HuH-7.5 (cell line): ENCODE results near the gene PRTG.
"Not testable (repeated sequence)": the region's sequence is repeated elsewhere in the genome, so short reads cannot be mapped to it uniquely, and the experiment has no call there.

Experiments
- DNase-seq: peaks from one replicate; pipeline ENCODE4 v3.0.0; 2011; ENCODE audit warnings: low spot score

The PRTG gene

DNA sequence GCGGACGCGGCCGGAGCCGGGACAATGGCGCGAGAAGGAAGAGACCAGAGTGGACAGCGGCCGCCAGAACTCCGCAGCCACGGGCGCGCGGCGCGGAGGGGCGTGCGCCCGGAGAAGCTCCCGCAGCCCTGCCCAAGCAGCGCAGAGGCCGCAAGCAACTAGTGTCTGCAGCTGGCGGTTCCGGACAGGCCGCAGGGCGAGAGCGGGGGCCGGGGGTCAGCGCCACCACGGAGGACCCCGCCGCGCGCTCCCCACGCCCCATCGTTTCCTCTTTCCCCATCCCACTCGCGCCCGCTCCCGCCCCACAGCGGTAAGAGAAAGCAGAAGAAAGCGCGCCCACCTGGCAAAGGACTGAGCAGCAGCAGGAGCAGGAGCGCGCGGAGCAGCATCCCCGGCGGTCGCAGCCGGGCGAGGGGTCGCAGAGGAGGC, 440 bp downstream of the PRTG start:
- peak; percentile 39 for DNase-seq

DNA sequence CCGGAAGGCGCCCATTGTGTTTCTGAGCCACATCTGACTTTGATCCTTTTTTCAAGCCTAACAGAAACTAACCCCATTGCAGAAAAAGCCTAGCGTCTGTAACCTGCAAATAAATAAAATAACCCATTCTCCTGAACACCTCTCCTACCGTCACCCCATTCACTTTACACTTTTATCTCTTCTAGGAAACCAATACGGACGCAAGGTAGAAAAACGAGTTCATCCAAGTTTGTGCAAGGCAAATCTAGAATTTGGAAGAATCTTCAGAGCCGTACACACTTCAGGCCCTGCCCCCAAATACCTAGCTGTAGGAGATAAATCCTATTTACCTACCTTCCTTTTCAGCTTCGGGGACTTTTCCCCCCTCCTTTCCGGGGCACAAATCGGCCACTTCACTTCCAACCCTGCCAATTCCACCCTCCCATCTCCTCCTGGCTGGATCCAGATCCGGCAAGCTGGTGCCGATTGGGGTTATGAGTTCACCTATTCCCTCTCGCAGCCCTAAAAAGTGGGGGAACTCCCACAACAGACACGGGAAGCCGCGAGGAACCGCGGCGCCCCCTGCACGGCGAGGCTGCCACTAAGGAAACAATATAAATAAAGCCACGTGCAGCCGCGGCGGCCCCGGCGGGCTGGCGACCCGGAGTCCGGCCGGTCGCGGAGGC, 987 bp downstream of the PRTG start:
- peak; percentile 33 for DNase-seq

DNA sequence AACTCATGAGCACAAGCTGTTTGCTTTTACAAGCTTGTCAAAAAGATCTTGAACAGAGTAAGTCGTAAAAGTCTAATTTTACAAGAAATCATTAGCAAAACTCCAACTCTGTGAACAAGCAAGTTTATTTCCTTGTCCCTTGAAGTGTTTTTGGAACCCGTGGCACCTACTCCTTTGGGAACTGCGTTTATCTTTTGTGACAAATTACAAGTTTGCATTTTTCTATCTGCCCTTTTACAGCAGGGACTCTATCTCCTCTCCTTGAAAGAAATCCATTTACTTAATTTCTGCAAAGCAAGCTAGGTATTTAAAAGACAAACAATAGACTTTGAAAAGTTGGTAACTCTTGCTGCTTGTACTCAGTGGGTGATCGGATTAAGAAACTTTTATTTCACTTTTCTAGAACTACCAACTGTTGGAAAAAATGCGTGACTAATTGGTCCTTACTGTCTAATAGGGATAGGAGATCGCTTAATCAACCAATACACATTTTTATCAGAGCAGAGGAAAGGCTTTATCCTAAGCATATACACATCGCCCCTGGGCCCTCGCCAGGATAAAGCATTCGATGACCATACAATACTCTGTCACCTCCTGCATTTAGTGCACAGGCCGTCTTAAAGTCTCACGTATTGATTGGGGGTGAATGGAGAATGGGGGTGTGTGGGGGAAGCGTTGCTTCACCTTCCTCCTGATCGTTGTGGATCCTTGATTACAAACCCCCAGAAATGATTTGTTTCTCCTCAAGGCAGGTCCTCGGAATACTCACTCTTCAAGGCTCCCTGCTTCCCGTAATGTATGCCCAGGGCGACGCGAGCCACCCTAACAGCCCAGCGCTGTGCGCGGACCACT, 1.7 kb downstream of the PRTG start:
- DNase-seq, result no peak

DNA sequence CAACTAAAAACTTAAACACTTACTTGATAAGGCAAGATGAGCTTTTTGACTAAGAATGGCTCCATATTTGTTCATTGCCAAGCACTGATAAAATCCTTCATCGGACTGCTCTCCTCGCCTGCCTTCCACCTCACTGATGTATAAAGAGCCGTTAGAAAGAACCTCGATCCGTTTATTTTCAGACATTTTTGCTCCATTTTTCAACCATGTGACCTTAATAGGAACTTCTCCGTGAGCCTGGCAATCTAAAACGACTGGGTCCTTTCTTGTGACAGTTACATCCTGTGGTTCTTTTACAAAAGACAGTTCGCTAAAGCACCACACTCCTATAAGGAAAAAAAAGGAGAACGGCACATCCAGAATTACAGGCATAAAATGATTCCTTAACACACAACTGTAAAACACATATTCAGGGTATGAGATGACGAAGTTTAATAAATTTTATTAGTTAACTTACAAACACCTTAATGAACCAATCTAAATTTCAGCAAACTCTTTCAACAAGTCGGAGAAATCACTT, 2.5 kb downstream of the PRTG start:
- no peak for DNase-seq

DNA sequence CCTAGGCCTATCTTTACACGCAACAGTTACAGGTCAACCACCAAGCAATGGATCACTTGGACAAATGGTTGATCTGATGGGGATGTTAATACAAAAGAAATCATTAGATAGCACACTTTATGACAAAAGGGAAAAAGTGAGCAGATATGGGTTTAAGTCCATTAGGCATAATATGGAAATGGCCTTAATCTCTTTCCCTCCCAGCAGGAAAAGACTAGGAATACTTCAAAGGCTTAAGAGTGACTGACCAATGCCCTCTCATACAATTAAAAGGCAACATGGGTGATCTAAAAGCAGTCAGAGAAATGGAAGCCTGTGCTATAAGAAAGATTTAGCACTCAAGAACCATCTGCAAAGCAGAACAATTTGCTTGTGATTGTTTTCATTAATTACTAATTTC, 3.3 kb downstream of the PRTG start:
- DNase-seq, result no peak

DNA sequence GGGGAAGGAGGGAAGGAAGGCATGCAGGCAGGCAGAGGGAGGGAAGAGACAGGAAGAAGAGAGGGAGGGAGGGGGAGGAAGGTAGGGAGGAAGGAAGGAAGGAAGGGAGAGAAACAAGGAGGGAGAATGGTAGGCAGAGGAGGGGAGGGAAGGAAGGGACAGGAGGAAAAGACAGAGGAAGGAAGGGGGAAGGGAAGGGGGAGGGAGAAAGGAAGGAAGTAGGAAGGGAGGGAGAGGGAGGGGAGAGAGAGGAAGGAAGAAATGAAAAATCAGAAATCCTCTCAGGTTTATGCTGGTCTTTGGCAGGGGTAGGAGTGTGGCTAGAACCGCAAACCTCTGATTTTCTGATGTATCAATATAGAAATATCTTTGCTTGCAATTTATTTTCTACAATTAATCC, 4.2 kb downstream of the PRTG start:
- DNase-seq, result no peak

DNA sequence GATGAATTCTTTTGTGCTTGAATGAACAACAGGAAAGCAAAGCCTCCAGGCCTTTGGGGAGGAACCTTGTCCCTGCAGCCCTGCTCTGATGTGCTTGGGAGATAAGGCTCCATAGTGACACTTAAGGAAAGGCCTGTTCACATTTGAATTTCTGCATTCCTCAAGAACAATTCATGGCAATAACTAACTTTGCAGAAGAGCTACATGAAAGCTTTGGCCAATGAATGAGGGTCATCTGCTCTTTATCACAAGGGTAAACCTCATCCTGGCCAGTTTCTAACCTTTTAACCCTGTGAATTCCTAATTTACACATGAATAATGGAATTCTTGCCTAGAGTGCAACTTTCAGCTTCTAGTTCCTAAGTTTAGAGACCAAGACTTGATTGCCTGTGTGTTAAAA, 5.6 kb downstream of the PRTG start:
- DNase-seq, result no peak

DNA sequence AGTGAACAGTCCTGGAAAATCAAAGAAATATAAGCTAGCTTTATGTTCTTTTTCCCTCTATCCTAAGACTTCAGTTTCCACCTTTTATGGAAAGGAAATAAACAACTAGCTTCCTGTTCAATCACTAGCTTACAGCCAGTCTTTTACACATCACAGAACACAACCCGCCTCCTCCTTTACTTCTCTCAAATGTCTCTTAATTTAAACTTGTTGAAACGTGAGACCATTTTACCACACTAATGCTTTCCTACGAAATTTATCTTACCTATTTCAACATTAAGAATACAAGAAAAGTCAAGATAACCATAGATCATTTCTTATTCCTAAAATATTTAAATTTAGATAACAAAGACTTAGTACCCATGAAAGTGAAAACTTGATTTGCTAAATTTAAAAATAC, 6.2 kb downstream of the PRTG start:
- no peak for DNase-seq

DNA sequence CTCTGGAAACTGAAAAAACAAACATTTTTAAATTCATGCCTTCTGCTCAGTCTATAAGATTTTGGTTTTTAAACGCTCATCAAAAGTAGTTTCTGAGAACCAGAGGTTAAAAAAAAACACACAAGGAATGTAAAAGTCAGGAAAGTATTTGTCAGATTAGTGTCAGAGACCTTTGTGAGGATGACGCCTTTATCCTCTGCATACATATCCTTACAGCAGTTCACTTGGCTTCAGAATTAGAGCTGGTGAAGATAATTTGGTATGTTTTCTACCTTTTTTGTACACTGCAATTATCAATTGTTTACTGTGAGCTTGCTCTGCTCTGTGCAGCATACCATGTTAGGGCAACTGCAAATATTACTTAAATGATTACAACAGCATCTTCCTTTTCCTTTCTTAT, 8.3 kb downstream of the PRTG start:
- no peak for DNase-seq

DNA sequence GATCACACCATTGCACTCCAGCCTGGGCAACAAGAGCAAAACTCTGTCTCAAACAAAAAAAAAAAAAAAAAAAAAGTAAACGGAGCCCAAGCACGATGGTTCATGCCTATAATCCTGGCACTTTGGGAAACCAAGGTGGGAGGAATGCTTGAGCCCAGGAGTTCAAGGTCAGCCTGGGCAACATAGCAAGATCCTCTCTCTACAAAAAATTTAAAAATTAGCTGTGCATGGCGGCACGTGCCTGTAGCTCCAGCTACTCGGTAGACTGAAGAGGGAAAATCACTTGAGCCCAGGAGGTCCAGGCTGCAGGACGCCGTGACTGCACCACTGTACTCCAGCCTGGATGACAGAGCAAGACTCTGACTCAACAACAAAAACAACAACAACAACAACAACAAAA, 9.5 kb downstream of the PRTG start:
- not testable (repeated sequence) for DNase-seq

DNA sequence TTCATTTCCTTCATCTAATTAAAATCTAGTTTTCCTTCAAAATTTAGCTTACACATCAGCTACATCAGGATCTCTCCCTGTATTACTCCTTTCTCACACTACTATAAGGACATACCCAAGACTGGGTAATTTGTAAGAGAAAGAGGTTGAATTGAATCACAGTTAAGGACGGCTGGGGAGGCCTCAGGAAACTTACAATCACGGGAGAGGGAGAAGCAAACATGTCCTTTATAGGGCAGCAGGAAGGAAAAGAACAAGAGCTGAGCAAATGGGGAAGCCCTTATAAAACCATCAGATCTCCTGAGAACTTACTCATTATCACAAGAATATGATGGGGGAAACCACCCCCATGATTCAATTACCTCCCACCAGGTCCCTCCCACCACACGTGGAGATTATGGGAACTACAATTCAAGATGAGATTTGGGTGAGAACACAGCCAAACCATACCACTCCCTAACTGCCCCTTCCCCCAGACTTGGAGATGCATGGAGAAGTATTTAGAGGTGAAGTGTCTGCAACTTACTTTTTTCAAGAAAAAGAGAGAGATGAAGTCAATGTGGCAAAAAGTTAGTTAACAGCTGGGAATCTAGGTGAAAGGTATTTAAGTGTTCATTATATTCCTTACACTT, 21.3 kb downstream of the PRTG start:
- no peak for DNase-seq

DNA sequence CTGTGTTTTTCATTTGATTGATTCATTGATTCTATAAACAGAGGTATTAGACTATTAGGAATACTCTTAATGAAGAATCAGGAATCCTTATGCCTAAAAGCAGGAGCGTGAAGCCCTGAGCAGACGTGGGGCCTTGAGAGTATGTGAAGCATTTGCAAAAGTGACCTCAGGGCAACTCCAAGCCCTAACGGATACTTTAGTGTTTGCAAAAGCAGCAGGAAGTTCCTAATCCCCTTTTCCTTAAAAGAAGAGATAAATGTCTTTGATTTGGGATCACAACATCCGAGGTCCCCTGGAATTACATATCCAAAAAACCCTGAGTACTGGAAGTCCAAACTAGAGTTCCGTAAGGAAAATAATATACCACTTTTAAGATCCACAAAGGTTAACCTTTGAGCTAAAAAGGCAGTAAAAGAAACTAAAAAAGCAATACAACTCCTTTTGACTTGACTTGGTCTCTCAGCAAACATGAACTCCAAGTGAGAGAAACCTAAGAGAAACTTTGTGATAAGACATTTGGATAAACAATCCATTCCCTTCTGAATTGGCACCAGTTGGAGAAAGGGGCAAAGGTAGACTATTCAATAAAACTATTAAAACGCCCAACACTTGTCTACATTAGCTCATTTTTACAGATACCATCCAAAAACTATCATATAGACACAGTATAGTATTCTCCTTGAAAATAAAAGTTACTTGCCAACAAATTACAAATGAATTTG, 27.4 kb downstream of the PRTG start:
- DNase-seq, result no peak

DNA sequence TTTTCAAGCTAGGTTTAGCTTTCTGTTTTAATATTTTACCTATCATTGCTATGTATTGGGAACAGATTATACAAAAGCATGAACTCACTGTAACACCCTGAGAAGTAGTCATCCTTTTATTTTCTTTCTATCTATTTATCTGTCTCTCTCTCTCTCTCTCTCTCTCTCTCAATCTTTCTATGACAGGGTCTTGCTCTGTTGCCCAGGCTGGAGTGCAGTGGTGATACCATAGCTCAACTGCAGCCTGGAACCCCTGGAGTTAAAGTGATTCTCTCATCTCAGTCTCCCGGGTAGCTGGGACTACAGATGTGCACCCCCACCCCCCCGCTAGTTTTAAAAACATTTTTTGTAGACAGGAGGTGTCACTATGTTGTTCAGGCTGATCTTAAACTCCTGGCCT, 28.9 kb downstream of the PRTG start:
- no peak for DNase-seq

DNA sequence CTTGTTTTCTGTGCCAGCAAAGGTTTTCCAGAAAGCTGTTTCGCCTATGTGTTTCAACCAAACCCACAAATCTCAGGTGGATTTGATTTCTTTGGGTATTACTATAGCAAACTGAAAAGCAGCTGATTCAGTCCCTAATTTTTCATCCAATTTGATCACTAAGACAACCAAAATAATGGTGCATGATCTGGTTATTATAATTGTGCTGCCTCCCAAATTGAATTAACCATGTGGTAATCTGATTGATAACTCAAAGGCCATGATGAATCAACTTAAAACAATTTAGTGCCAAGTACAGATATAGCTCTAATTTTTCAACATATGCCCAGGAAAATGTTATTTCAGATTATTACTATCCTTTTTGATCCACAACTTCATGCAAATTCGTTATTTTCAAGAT, 30.6 kb downstream of the PRTG start:
- DNase-seq, result no peak

DNA sequence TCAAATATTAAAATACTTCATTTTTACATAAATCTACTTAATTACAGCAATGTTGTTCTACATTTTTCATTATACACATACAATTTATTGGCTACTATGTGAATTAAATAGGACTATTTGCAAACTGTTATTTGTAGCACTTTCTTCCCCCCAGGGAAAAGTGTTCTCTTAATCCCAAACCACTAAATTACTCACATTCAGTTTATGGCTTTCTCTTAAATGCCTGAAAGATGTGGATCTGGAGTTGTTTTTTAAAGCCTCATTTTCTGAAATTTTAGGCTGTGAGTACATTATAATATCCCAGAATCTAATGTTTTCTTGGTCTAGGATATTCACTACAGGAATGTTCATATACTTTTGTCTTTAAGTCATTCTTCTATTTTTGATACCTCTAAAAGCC, 32.7 kb downstream of the PRTG start:
- DNase-seq, result no peak

DNA sequence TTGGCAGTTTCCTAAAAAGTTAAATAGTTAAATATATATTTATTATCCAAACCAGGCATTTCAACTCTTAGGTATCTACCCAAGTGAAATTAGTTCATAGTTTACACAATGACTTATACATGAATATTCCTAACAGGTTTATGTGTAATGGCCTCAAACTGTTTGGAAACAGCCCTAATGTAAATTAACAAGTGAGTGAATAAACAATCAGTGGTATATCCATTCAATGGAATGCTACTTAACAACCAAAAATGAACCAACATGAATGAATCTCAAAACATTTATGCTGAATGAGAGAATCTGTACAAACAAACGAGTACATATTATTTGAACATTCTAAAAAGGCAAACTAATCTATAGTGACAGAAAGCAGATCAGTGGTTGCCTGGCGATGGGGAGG, 33.5 kb downstream of the PRTG start:
- DNase-seq, result no peak

DNA sequence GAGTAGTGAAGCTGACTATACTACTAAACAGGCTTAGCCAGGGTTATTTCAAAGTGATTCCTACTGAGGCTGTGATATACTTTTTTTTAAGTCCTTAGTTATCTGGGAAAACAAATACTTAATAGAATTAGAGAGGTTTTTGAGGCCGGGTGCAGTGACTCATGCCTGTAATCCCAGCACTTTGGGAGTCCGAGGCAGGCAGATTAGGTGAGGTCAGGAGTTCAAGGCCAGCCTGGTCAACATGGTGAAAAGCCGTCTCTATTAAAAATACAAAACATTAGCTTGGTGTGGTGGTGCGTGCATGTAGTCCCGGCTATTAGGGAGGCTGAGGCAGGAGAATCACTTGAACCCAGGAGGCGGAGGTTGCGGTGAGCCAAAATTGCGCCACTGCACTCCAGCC, 34.2 kb downstream of the PRTG start:
- DNase-seq, result no peak

DNA sequence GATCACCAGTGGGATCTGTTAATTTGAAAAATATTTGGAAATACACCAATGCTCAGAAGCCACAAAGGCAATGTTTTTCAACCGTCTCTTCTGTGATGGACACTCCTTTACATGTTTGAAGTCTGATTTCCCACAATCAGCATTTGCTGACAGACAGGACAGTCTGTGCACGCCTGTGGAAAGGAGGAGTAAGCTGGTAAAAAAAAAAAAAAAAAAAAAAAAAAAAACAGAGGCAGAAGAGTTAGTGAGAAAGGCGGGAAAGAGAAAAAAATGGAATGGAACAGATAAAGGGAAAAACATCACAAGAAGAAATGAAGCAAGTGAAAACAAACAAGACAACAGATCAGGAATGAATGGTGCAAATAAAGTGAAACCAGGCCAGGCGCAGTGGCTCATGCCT, 35.0 kb downstream of the PRTG start:
- DNase-seq, result no peak

DNA sequence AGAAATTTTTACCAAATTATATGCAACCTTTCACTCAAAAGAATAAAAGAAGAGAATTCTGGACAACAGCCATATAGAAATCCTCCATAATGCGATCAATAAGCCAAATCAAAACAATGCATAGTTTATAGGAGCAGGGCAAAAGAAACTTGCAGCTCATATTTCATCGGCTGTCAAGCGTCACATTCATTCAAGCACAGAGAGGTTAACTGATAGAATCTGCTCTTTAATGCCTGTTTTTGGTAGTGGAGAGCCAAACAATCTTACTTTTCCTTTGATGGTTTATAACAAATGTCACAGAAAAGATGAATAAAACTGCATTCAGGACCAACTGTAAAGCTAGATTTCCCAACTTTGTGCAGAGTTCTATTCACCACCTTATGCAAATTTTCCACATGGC, 35.4 kb downstream of the PRTG start:
- DNase-seq, result no peak

DNA sequence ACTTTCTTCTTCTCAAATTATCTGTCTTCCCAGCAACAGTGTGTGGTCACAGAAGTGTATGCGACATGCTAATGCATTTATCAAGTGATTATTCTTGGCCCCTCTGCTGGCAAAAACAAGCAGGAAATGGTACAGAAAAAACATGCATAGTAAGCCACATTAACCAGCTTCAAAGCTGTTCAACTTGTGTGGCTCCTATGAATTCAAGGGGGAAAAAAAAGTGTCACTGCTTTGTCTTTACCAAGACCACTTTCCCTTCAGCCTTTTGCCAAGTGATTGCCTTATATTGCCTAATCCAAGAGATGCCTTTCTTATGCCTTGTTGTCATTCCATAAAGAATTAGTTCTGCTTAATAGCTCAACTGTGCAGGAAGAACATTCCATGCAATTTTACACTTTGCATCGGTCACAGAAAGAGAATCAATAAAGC, 39.1 kb downstream of the PRTG start:
- DNase-seq, result no peak

DNA sequence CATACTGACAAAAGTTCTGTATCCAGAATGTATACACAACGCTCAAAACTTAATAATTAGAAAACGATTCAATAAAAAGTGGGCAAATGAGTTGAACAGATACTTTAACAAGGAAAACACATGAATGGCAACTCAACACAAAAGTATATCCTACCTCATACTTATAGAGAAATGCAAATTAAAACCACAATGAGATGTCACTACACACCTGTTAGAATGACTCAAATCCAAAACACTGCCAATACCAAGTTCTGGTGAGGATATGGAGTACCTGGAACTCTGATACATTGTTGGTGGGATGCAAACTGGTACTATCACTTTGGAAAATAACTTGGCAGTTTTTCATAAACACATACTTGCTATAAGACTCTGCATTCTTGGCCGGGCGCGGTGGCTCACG, 42.1 kb downstream of the PRTG start:
- no peak for DNase-seq

DNA sequence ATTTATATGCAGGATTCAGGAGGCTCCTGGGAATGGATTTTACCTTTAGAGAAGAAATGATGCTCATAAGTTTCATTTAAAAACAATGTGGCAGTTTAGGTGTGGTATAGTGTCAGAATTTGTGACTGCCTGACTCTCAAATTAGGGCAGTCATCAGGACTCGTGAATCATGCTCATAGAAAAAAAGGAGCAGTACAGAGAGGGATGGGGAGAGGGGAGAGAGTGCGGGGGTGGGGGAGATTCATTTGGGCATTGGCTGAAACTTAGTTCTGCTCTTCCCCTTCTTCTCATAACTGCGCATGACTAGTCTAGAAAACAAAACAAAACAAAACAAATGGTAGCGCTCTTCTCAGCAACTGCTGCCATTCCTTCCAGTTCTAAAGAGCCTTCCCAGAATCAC, 44.3 kb downstream of the PRTG start:
- no peak for DNase-seq
